HFF-Myc (cell line): ENCODE results near the gene PHF20.
"Not testable (repeated sequence)": the region's sequence is repeated elsewhere in the genome, so short reads cannot be mapped to it uniquely, and the experiment has no call there.

Experiments
- DNase-seq: peaks from one replicate; pipeline ENCODE4 v3.0.0-alpha.2; 2011; ENCODE audit warnings: low read depth; ENCODE audit errors: extremely low read depth
- H3K4me3 ChIP-seq: replicated peaks from 2 replicates; pipeline ENCODE4 v1.5.1; 2011; ENCODE audit warnings: low read depth, mild to moderate bottlenecking, control low read depth, low read length
- CTCF ChIP-seq: IDR thresholded peaks from 2 replicates; pipeline ENCODE4 v1.5.1; 2012; ENCODE audit warnings: mild to moderate bottlenecking, low read depth, low read length, control low read depth; ENCODE audit errors: missing control alignments

The PHF20 gene

GRCh38 chr20:35840421-35840820 lies 68.6 kb downstream of the PHF20 start:
- TF ChIP-seq CTCF, result no peak
- no peak for DNase-seq
- H3K4me3 ChIP-seq, result no peak overlapping the region

GRCh38 chr20:35842361-35842760 lies 70.5 kb downstream of the PHF20 start:
- no peak for TF ChIP-seq CTCF
- H3K4me3 ChIP-seq, result no peak overlapping the region
- no peak for DNase-seq

GRCh38 chr20:35843894-35844293 lies 72.1 kb downstream of the PHF20 start:
- DNase-seq, H3K4me3 ChIP-seq: not testable (repeated sequence)

GRCh38 chr20:35845561-35845960 lies 73.7 kb downstream of the PHF20 start:
- DNase-seq, result no peak
- TF ChIP-seq CTCF, result no peak
- H3K4me3 ChIP-seq, result no peak overlapping the region

- DNase-seq, result no peak
- TF ChIP-seq CTCF, result no peak
- no peak overlapping the region for H3K4me3 ChIP-seq
These were observed 77.9 kb downstream of the PHF20 start for GRCh38 chr20:35849706-35850105.

GRCh38 chr20:35851659-35852058 lies 79.8 kb downstream of the PHF20 start:
- not testable (repeated sequence) for DNase-seq, H3K4me3 ChIP-seq

GRCh38 chr20:35854713-35855348 lies 83.0 kb downstream of the PHF20 start:
- no peak for TF ChIP-seq CTCF
- H3K4me3 ChIP-seq, result no peak overlapping the region
- no peak for DNase-seq

- not testable (repeated sequence) for DNase-seq, H3K4me3 ChIP-seq
These were observed 83.8 kb downstream of the PHF20 start for GRCh38 chr20:35855641-35856040.
